Spleen (tissue), 11 donors: ENCODE results near the gene MROH7. TPM values are rescaled to one million over a fixed set of nuclear protein-coding genes. Genes with fewer than 3 reads are reported as not detected.

Experiments used
- DNase-seq: peaks from one replicate; pipeline ENCODE4 v3.0.0-alpha.2; 2020
- H3K27ac ChIP-seq, 8 donors: fragments of 200-600 bp; sonication (generic) in 7 of 8; 1 replicate in 4 of 8; 2 replicates in 4 of 8; pipeline versions ENCODE4 v1.5.0 to v1.8.0; 2016 to 2021; ENCODE audit warnings: inconsistent platforms in 4 of 8, mild to moderate bottlenecking in 4 of 8, moderate library complexity in 1 of 8
- H3K27me3 ChIP-seq, 7 donors: fragments of 200-600 bp; sonication (generic) in 6 of 7; replicated peaks in 1 of 7; 1 replicate in 4 of 7; 2 replicates in 3 of 7; pipeline versions ENCODE4 v1.5.0 to v1.8.0; 2016 to 2021; ENCODE audit warnings: inconsistent platforms in 3 of 7, mild to moderate bottlenecking in 1 of 7
- H3K36me3 ChIP-seq, 6 donors: fragments of 200-600 bp; sonication (generic) in 5 of 6; 1 replicate in 4 of 6; 2 replicates in 2 of 6; pipeline versions ENCODE4 v1.5.0 to v1.8.0; 2016 to 2021; ENCODE audit warnings: inconsistent platforms in 2 of 6
- H3K4me1 ChIP-seq, 6 donors: fragments of 200-600 bp; sonication (generic) in 5 of 6; 1 replicate in 3 of 6; 2 replicates in 3 of 6; pipeline versions ENCODE4 v1.5.0 to v1.8.0; 2016 to 2021; ENCODE audit warnings: inconsistent platforms in 3 of 6
- H3K4me3 ChIP-seq, 8 donors: fragments of 200-600 bp; sonication (generic) in 7 of 8; 1 replicate in 4 of 8; 2 replicates in 4 of 8; pipeline versions ENCODE4 v1.5.0 to v1.8.0; 2016 to 2021; ENCODE audit warnings: inconsistent platforms in 4 of 8, mild to moderate bottlenecking in 4 of 8, moderate library complexity in 2 of 8
- H3K9me3 ChIP-seq, 8 donors: fragments of 200-600 bp; sonication (generic) in 7 of 8; 1 replicate in 4 of 8; 2 replicates in 4 of 8; pipeline versions ENCODE4 v1.5.0 to v1.8.0; 2016 to 2021; ENCODE audit warnings: inconsistent platforms in 4 of 8
- POLR2A ChIP-seq, 3 donors: fragments of 450-650 bp; IDR thresholded peaks; one replicate each; pipeline ENCODE4 v1.5.1; 2017; ENCODE audit warnings: antibody characterized with exemption in 3 of 3, mild to moderate bottlenecking in 1 of 3
- POLR2AphosphoS5 ChIP-seq, 3 donors: sonication (generic); formaldehyde crosslinking; IDR thresholded peaks; one replicate each; pipeline ENCODE4 v1.5.1; 2017; ENCODE audit warnings: antibody characterized with exemption in 3 of 3
- WGBS, 5 donors: extraction: QIAGEN DNeasy Blood & Tissue Kit in 3 of 5; methylation state at CpG; one replicate each; pipeline versions ENCODE4 v1.1.5 to v1.1.7; 2013 to 2018; 5-methylcytosine and 5-hydroxymethylcytosine counted together
- intact Hi-C: fragments of 100-400 bp; cut with DNase I; formaldehyde crosslinking; loops from one replicate; pipeline ENCODE4 v1.15.0; 2023; ENCODE audit warnings: low total_unique reads
- polyA plus RNA-seq, 3 donors: library from polyadenylated mRNA; stranded (reverse); fragments of 200-250 nt; gene quantifications; one replicate each; pipeline ENCODE4 v1.2.1, GENCODE V29; 2013
- total RNA-seq, 7 donors: library from RNA; depleted of rRNA in 3 of 7; stranded (reverse); fragments of >200 nt in 3 of 7; fragmentation: NEBNext Ultra II Directional in 4 of 7; extraction: Animal tissue kit (Norgen Biotek cat#: 25700) in 4 of 7; gene quantifications; one replicate each; pipeline versions ENCODE4 v1.1.0 to v1.2.1, GENCODE V29; 2016 to 2021
- TF ChIP-seq, protein P1 (sequence below), 11 experiments: fragments of 200-600 bp in 7 of 11; fragments of 450-650 bp in 4 of 11; sonication (generic) in 4 of 11; IDR thresholded peaks in 8 of 11; conservative IDR thresholded peaks in 3 of 11; 1 replicate in 7 of 11; 2 replicates in 4 of 11; pipeline versions ENCODE4 v1.4.0 to v1.8.0; 2016 to 2021; ENCODE audit warnings: antibody characterized with exemption in 11 of 11, inconsistent platforms in 4 of 11, mild to moderate bottlenecking in 1 of 11
- donor health status: healthy with polysubstance abuse.
- donor health status: DM: no; HTN: no; CAD: no; lungs with moderate emphysema.
- donor health status: DM: no; HTN: no; CAD: no.
- donor health status: Bipolar disorder and iron deficiency.
- donor health status: healthy.
- donor health status: DM: no; HTN: no; CAD: no.
- donor health status: DM: yes; HTN: yes; CAD: no.

Gene MROH7
- total and polyA plus RNA-seq, 10 donors, result 0.36 to 3.6 (median 1.4) TPM

DNA sequence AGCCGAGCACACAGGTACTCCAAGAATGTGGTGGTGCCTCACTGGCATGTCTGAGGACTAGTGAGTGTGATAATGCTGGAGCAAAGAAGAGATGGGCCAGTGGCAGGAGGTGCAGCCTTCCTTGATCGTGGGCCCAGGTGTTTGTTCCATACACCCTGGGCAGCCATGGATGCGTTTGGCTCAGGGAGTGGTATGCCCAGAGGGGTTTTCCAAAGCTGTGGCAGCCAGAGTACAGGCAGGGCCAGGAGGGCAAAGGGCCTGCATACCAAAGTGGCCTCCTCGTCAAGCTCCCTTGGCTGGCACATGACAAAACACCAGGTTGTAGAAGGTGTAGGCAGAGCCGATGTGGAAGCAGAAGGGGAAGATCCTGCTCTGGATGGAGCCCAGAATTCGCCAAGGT lies 103.7 kb downstream of the MROH7 start:
- intact Hi-C loops, result no loop called here
- no peaks in the 10 kb centered on the region for H3K4me1 ChIP-seq
- no peak for DNase-seq
- no peak overlapping the region for H3K4me3 ChIP-seq
- H3K27ac ChIP-seq, result no peak overlapping the region
- H3K27me3 ChIP-seq, result no peaks in the 10 kb centered on the region
- peaks cover 0 to 55% (median 33%) of the 10 kb centered on the region in 6 donors for H3K36me3 ChIP-seq
- H3K9me3 ChIP-seq, result no peaks in the 10 kb centered on the region
- TF ChIP-seq, protein P1, sequence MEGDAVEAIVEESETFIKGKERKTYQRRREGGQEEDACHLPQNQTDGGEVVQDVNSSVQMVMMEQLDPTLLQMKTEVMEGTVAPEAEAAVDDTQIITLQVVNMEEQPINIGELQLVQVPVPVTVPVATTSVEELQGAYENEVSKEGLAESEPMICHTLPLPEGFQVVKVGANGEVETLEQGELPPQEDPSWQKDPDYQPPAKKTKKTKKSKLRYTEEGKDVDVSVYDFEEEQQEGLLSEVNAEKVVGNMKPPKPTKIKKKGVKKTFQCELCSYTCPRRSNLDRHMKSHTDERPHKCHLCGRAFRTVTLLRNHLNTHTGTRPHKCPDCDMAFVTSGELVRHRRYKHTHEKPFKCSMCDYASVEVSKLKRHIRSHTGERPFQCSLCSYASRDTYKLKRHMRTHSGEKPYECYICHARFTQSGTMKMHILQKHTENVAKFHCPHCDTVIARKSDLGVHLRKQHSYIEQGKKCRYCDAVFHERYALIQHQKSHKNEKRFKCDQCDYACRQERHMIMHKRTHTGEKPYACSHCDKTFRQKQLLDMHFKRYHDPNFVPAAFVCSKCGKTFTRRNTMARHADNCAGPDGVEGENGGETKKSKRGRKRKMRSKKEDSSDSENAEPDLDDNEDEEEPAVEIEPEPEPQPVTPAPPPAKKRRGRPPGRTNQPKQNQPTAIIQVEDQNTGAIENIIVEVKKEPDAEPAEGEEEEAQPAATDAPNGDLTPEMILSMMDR (IDR thresholded peaks at IDR 0.05 in 8 of 11, conservative IDR thresholded peaks at IDR 0.05 in 3 of 11), result no peak
- TF ChIP-seq POLR2AphosphoS5 (IDR thresholded peaks at IDR 0.05) (no peak), POLR2A (IDR thresholded peaks at IDR 0.05) (no peak)
- 89 to 97% (median 92%) methylated on average over 5 to 6 of the region's 6 CpGs for WGBS, 5 donors

DNA sequence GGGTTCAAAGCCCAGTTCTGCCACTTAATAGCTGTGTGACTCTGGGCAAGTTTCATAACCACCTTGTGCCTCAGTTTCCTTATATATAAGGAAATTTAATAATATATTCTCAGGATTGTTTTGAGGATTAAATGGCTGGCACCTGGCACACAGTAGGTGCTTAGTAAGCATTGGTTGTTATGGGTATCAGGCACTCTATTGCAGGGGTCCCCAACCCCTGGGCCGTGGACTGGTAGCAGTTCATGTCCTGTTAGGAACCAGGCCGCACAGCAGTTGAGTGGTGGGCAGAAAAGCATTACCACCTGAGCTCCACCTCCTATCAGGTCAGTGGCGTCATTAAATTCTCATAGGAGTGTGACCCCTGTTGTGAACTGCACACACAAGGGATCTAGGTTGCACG lies 104.3 kb downstream of the MROH7 start:
- Histone ChIP-seq H3K4me1 (no peaks in the 10 kb centered on the region), H3K27me3 (no peaks in the 10 kb centered on the region), H3K4me3 (no peak overlapping the region), H3K9me3 (no peaks in the 10 kb centered on the region), H3K27ac (no peak overlapping the region), H3K36me3 (peaks cover 0 to 49% (median 27%) of the 10 kb centered on the region in 6 donors)
- no peak for DNase-seq
- 96 to 99% (median 98%) methylated on average over 4 of the region's 4 CpGs for WGBS, 5 donors
- intact Hi-C loops, result no loop called here
- no peak for TF ChIP-seq POLR2AphosphoS5 (IDR thresholded peaks at IDR 0.05)
- TF ChIP-seq, protein P1 (IDR thresholded peaks at IDR 0.05 in 8 of 11, conservative IDR thresholded peaks at IDR 0.05 in 3 of 11), result no peak
- TF ChIP-seq POLR2A (IDR thresholded peaks at IDR 0.05), result no peak

DNA sequence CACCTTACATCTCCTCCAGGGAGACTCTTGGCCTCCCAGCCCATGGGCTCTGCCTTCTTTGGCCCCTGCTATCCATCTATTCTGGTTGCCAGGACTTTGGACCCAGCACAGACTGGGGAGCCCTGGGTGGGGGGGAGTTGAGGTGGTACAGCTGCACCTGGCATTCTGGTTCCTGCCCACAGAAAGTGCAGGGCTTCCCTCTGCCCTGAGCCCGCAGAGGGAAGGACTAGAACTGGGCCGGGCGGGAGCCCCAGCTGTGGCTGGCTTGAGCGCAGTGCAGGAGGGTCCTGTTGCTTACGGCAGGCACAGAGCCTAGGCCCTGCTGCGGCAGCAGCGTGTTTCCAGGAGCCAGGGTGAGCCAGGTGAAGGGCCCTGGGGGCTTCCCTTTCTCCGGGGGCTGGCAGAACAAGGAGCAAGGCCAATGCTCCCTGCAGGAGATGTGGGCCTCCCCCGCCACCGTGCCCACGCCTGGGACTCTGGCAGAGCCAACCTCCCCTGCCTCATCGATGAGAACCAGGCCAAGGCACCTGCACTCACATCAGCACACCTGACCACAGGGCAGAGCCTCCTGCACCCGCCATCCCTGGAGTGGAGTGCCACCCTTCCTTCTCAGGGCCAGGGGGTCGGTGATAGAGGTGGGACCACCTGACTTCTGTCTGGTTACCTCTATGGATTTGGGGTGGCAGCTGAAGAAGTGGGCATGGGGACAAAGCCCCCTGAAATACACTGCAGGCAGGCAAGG lies 106.7 kb downstream of the MROH7 start:
- Histone ChIP-seq H3K9me3 (no peaks in the 10 kb centered on the region), H3K27me3 (no peaks in the 10 kb centered on the region), H3K36me3 (peaks cover 0 to 25% (median 4%) of the 10 kb centered on the region in 6 donors), H3K27ac (no peak overlapping the region), H3K4me1 (no peaks in the 10 kb centered on the region), H3K4me3 (no peak overlapping the region)
- DNase-seq, result peak; percentile 59
- TF ChIP-seq POLR2A (IDR thresholded peaks at IDR 0.05) (no peak), POLR2AphosphoS5 (IDR thresholded peaks at IDR 0.05) (no peak)
- TF ChIP-seq, protein P1 (IDR thresholded peaks at IDR 0.05 in 8 of 11, conservative IDR thresholded peaks at IDR 0.05 in 3 of 11), result no peak
- WGBS, 5 donors, result 75 to 89% (median 85%) methylated on average over 8 to 14 of the region's 14 CpGs
- intact Hi-C loops, result no loop called here

DNA sequence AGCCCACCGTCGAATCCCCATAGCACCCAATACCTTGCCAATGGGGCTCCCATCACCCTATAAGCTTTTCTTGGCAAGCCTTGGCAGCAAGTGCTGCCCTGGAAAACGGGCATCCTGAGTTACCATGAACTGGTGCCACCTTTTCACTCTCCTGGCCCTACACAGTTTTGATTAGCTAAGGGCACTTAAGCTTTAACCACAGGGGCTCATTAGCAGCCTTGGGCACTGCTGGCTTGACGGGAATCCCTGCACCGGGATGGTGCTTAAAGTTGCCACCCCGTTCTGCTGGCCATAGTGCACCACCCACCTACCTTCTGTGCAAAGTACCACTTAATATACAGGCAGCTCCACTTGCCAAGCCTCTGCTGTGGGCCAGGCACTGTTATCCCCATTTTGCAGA lies 109.0 kb downstream of the MROH7 start:
- Histone ChIP-seq H3K27ac (no peak overlapping the region), H3K36me3 (peaks cover 0 to 12% (median 0%) of the 10 kb centered on the region in 6 donors), H3K9me3 (no peaks in the 10 kb centered on the region), H3K4me3 (no peak overlapping the region), H3K27me3 (no peaks in the 10 kb centered on the region), H3K4me1 (no peaks in the 10 kb centered on the region)
- intact Hi-C loops, result no loop called here
- WGBS, 5 donors, result 68 to 86% (median 85%) methylated on average over 6 of the region's 6 CpGs
- DNase-seq, result peak; percentile 28
- TF ChIP-seq, protein P1 (IDR thresholded peaks at IDR 0.05 in 8 of 11, conservative IDR thresholded peaks at IDR 0.05 in 3 of 11), result no peak
- TF ChIP-seq POLR2A (IDR thresholded peaks at IDR 0.05) (no peak), POLR2AphosphoS5 (IDR thresholded peaks at IDR 0.05) (no peak)
